Placental pericyte (primary cell): ENCODE results near the gene CT47B1. TPM values are rescaled to one million over a fixed set of nuclear protein-coding genes. Genes with fewer than 3 reads are reported as not detected.

Experiments used
- small RNA-seq: library from RNA; depleted of rRNA; stranded (forward); fragments of <200 nt; gene quantifications from one replicate; pipeline ENCODE3, GENCODE V24; 2012; ENCODE audit warnings: low replicate concordance
- total RNA-seq: library from RNA; depleted of rRNA; stranded (reverse); fragments of >200 nt; gene quantifications from 2 replicates; pipeline ENCODE4 v1.2.3, GENCODE V29; 2012

CT47B1 gene
- total RNA-seq: not detected in 2 replicates

GRCh38 chrX:120875766-120876165, at the start of gene CT47B1:
Gene CT47B1 (minus strand): TSS chrX:120875866. CDS start chrX:120875670, 196 bp downstream.

Small RNA genes lying within 50 kb of the gene (small RNA-seq; reads per million reads assigned to genes)
- gene AC008162.1: not detected

Other genes starting within 250 kb of the CT47B1 start
- gene C1GALT1C1, start 245.8 kb downstream of the CT47B1 start, total RNA-seq: 21.2 and 45.1 TPM in 2 replicates
- not detected in 2 replicates for gene CT47A11, start 61.3 kb upstream of the CT47B1 start, total RNA-seq
- gene CT47A10, start 66.2 kb upstream of the CT47B1 start, total RNA-seq: not detected in 2 replicates
- gene CT47A9, start 71.0 kb upstream of the CT47B1 start, total RNA-seq: not detected in 2 replicates
- gene CT47A8, start 75.9 kb upstream of the CT47B1 start, total RNA-seq: not detected in 2 replicates
- not detected in 2 replicates for gene CT47A7, start 80.7 kb upstream of the CT47B1 start, total RNA-seq
- gene CT47A6, start 85.6 kb upstream of the CT47B1 start, total RNA-seq: not detected in 2 replicates
- not detected in 2 replicates for gene CT47A5, start 90.5 kb upstream of the CT47B1 start, total RNA-seq
- gene CT47A4, start 95.3 kb upstream of the CT47B1 start, total RNA-seq: not detected in 2 replicates
- not detected in 2 replicates for gene CT47A3, start 100.2 kb upstream of the CT47B1 start, total RNA-seq
- gene CT47A2, start 105.1 kb upstream of the CT47B1 start, total RNA-seq: not detected in 2 replicates
- gene CT47A1, start 109.9 kb upstream of the CT47B1 start, total RNA-seq: not detected in 2 replicates
- gene GLUD2, start 171.7 kb upstream of the CT47B1 start, total RNA-seq: 1.1 and 1.7 TPM in 2 replicates